ENCODE results near the gene IGSF8.

- no peak for TF ChIP-seq ATF2 (IDR thresholded peaks at IDR 0.05; ENCODE audit: low read length)
- TF ChIP-seq EZH2 (IDR thresholded peaks at IDR 0.05; ENCODE audit: low read depth, low read length, severe bottlenecking) = no peak
- no peak for TF ChIP-seq JUND (IDR thresholded peaks at IDR 0.05; ENCODE audit: low read length)
- TF ChIP-seq POLR2A (IDR thresholded peaks at IDR 0.05; ENCODE audit: control extremely low read depth in 1 of 2, low read depth in 2 of 2, low read length in 2 of 2) = no peak
- no peak for TF ChIP-seq CTCF (IDR thresholded peaks at IDR 0.05; ENCODE audit: control extremely low read depth in 1 of 3, insufficient read depth in 1 of 3, low read depth in 1 of 3, low read length in 3 of 3)
- no peak for TF ChIP-seq RFX5 (IDR thresholded peaks at IDR 0.05; ENCODE audit: borderline replicate concordance, low read depth, low read length)
- no peak for TF ChIP-seq TEAD4 (IDR thresholded peaks at IDR 0.05; ENCODE audit: low read depth, low read length)
- TF ChIP-seq USF2 (IDR thresholded peaks at IDR 0.05; ENCODE audit: low read length) = no peak
- no peak for TF ChIP-seq CHD7 (IDR thresholded peaks at IDR 0.05; ENCODE audit: insufficient replicate concordance, low read length)
These were observed 36.6 kb upstream of the IGSF8 start for GRCh38 chr1:160134791-160135572.

All from H1 (cell line).